ENCODE measurements around the gene RNF157. TPM values are rescaled to one million over a fixed set of nuclear protein-coding genes. Genes with fewer than 3 reads are reported as not detected.

RNF157 gene
- total and polyA plus RNA-seq, 8 donors, result 0.95 to 41.4 (median 4.5) TPM

DNA sequence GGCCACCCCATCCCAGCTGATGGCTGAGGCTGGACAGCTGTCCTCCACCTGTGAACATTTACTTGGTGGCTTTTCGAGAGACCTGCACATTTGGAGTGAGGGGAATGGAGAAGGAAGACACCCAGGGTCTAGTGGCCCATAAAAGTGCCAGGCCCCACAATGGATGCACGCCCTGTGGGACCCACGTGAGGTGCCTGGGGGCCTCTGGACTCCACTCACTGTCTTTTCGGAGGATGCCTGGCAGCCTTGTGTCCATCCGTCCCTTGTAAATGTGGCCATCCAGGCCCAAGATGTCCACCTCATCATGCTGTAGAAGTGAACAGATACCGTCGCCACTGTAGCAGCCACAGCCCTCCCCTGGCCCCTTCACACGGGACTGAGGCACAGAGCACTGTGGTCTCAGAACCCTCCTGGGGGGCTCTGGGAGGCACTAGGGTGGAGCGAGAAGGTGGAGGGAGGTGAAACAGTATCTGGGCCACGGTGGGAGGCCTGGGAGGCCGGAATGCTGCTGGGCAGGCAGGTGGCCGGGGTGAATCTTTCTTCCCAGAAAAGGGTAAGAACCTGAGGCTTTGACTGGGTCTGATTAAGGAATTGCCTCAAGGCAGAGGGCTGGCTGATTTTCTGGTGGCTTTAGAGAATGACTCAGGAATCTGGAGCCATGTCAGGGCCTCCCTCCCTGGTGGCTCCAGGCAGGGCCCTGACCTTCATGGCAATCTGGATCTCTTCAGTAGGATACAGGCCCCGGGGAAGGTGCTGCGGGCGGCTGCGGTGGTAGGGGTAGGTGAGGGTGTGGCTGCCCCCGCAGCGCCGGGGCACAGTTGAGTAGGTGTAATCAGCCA is 36.4 kb upstream of the RNF157 start:
- no peak for DNase-seq
- intact Hi-C loops (cut with DNase I; ENCODE audit: low total_unique reads), result loop anchor here (5.0 kb wide), 1 partner anchor 154 kb away; no protein-coding TSS in a partner anchor
- WGBS, 5 donors, result 85 to 95% (median 91%) methylated on average over 10 to 19 of the region's 19 CpGs
- Histone ChIP-seq H3K9me3 (no peaks in the 10 kb centered on the region), H3K27me3 (no peaks in the 10 kb centered on the region), H3K4me3 (no peak overlapping the region), H3K27ac (no peak overlapping the region), H3K4me1 (peaks cover 28 to 45% (median 38%) of the 10 kb centered on the region in 4 donors), H3K36me3 (no peaks in the 10 kb centered on the region)
- TF ChIP-seq, protein P1, sequence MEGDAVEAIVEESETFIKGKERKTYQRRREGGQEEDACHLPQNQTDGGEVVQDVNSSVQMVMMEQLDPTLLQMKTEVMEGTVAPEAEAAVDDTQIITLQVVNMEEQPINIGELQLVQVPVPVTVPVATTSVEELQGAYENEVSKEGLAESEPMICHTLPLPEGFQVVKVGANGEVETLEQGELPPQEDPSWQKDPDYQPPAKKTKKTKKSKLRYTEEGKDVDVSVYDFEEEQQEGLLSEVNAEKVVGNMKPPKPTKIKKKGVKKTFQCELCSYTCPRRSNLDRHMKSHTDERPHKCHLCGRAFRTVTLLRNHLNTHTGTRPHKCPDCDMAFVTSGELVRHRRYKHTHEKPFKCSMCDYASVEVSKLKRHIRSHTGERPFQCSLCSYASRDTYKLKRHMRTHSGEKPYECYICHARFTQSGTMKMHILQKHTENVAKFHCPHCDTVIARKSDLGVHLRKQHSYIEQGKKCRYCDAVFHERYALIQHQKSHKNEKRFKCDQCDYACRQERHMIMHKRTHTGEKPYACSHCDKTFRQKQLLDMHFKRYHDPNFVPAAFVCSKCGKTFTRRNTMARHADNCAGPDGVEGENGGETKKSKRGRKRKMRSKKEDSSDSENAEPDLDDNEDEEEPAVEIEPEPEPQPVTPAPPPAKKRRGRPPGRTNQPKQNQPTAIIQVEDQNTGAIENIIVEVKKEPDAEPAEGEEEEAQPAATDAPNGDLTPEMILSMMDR (IDR thresholded peaks at IDR 0.05), result no peak
- TF ChIP-seq POLR2AphosphoS5 (IDR thresholded peaks at IDR 0.05) (no peak), POLR2A (IDR thresholded peaks at IDR 0.05) (no peak), EP300 (IDR thresholded peaks at IDR 0.05) (no peak)

DNA sequence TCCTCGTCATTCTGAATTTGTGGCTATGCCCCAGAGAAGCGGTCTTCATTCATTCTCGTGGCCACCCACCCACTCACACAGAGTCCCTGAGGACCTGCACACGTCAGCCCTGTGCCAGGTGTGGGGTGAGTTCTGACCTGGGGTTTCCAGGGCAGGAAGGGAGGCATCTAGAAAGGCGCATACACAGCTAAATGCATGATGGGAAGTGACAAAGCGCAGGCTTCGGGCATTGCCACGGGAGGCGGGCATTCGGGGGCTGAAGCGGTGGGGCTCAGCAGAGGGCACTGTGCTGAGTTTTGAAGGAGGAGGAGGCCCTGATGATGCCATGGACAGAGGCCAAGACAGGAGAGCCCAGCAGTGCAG is 35.8 kb upstream of the RNF157 start:
- H3K4me1 ChIP-seq, result peaks cover 35 to 51% (median 44%) of the 10 kb centered on the region in 4 donors
- H3K36me3 ChIP-seq, result peaks cover 0 to 4% (median under 1%) of the 10 kb centered on the region in 4 donors
- no peak for DNase-seq
- intact Hi-C loops (cut with DNase I; ENCODE audit: low total_unique reads), result loop anchor here (5.0 kb wide), 1 partner anchor 154 kb away; no protein-coding TSS in a partner anchor
- WGBS, 5 donors, result 84 to 92% (median 91%) methylated on average over 9 to 11 of the region's 11 CpGs
- no peaks in the 10 kb centered on the region for H3K9me3 ChIP-seq
- no peak overlapping the region for H3K27ac ChIP-seq
- H3K4me3 ChIP-seq, result no peak overlapping the region
- no peak for TF ChIP-seq POLR2AphosphoS5 (IDR thresholded peaks at IDR 0.05)
- TF ChIP-seq, protein P1 (IDR thresholded peaks at IDR 0.05), result no peak
- TF ChIP-seq POLR2A (IDR thresholded peaks at IDR 0.05), result no peak
- no peak for TF ChIP-seq EP300 (IDR thresholded peaks at IDR 0.05)
- no peaks in the 10 kb centered on the region for H3K27me3 ChIP-seq

DNA sequence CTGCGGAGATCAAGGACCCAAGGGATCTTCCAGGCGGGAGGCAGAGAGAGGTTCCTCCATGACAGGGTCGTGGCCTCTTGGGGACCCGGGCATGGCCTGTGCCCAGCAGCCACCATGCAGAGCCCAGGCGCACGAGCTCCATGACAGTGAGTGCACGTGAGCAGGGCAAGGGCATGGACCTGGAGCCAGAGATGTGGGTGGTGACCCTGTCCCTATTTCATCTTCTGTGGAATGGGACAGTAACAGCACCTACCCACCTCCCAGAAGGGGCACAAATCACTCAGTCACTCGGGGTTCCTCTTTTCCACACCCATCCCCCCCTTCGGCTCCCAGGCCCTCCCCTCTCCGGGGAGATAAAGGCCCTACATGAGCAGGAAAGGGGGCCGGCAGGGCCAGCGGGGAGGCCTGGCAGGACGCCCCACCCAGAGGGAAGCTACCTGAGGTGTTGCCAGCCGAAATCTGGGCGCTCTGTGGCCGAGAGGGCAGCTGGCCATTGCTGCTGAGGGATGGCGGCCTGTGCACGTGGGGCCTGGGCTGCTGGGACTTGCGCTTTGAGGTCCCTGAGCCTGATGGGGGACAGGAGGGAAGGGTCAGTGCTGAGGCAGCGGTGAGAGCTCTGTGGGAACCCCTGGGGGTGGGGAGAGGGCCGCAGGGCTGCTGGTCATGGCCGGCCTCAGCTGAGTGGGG is 35.2 kb upstream of the RNF157 start:
- DNase-seq, result no peak
- H3K4me1 ChIP-seq, result peaks cover 40 to 57% (median 49%) of the 10 kb centered on the region in 4 donors
- no peaks in the 10 kb centered on the region for H3K27me3 ChIP-seq
- TF ChIP-seq EP300 (IDR thresholded peaks at IDR 0.05), result no peak
- no peak for TF ChIP-seq POLR2AphosphoS5 (IDR thresholded peaks at IDR 0.05)
- no peak for TF ChIP-seq POLR2A (IDR thresholded peaks at IDR 0.05)
- TF ChIP-seq, protein P1 (IDR thresholded peaks at IDR 0.05), result no peak
- WGBS, 5 donors, result 84 to 91% (median 88%) methylated on average over 15 to 22 of the region's 22 CpGs
- H3K36me3 ChIP-seq, result peaks cover 0 to 10% (median 6%) of the 10 kb centered on the region in 4 donors
- no peaks in the 10 kb centered on the region for H3K9me3 ChIP-seq
- no peak overlapping the region for H3K4me3 ChIP-seq
- no peak overlapping the region for H3K27ac ChIP-seq
- intact Hi-C loops (cut with DNase I; ENCODE audit: low total_unique reads), result loop anchor here (5.0 kb wide), 1 partner anchor 153 kb away; no protein-coding TSS in a partner anchor

DNA sequence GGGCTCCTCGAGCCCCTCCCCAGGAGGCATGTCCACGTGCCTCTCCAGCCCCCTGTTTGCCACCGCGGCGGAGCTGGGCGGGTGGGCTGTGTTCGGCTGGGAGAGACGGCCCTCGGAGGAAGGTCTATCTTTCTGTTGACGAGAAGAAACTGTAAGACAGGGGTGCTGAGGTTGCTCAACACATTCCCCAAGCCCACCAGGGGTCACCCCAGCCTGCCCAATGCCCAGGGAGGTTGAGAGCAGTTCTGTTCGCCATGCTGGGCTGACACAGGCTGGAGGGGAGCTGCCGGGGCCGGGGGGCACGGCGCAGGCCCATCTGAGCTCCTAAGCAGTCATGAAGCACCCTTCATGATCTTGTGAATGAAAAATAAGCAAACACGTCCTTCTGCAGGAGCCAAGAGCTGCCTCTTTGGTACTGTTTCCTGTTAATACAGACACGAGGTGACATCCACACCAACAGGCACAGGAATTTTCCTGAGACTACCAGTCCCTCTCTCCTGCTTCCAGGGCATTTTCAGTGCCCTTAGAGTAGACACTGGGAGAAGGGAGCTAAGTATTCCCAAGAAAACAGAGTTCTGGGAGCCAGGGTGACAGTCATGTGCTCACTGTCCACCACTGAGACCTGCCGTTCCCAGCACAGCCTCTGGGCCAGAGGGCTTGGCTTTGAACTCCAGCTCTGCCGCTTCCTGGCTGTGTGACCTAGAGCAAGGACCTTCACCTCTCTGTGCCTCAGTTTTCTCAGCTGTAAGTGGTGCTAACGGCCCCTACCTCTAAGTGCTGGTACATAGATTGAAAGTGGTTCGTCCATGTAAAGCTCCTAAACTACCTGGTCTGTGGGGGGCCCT is 34.0 kb upstream of the RNF157 start:
- TF ChIP-seq POLR2A (IDR thresholded peaks at IDR 0.05), result no peak
- no peak for TF ChIP-seq EP300 (IDR thresholded peaks at IDR 0.05)
- no peak for TF ChIP-seq POLR2AphosphoS5 (IDR thresholded peaks at IDR 0.05)
- TF ChIP-seq, protein P1 (IDR thresholded peaks at IDR 0.05), result no peak
- H3K4me3 ChIP-seq, result no peak overlapping the region
- DNase-seq, result no peak
- no peaks in the 10 kb centered on the region for H3K27me3 ChIP-seq
- H3K27ac ChIP-seq, result peak overlapping the region in 3 of 5 donors; percentile 47 to 89 (median 82)
- H3K36me3 ChIP-seq, result peaks cover 4 to 22% (median 17%) of the 10 kb centered on the region in 4 donors
- 57 to 66% (median 61%) methylated on average over 14 to 21 of the region's 21 CpGs for WGBS, 5 donors
- peaks cover 46 to 63% (median 58%) of the 10 kb centered on the region in 4 donors for H3K4me1 ChIP-seq
- intact Hi-C loops (cut with DNase I; ENCODE audit: low total_unique reads), result no loop called here
- H3K9me3 ChIP-seq, result no peaks in the 10 kb centered on the region
